ENCODE measurements around the gene CYTH1.

Gene CYTH1

DNA sequence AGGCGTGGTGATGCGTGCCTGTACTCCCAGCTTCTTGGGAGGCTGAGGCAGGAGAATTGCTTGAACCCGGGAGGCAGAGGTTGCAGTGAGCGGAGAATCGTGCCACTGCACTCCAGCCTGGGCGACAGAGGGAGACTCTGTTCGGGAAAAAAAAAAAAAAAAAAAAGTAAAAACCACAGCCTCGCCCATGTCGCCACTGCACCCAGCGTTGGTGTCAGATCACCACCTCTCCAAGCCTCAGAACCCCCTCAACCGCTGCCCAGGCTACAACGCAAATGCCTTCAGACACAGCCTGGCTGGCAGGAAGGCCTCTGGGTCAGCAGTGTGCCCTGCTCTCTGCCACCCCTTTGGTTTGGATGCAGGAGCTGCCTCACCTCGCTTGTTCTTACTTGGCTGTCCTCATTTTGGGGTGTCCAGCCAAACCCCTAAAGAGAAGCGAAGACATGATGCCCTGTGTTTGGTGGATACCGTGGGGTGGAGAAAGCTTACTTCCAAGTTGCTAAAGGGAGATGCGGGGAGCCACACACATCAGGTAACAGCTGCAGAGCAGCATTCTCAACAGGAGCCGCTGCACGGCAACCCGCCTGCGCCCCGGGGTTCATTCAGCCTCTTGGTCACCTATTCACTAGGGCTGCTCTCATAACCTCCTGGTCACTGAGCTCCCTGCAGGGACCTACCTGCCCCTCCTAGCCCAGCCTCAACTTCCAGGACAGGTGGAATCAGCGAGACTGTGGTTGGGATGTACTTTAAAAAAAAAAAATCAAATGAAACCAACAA, 13.0 kb upstream of the CYTH1 start:
- Histone ChIP-seq H3K27me3 (ENCODE audit: insufficient read depth, low read length) (no peaks in the 10 kb centered on the region), H3K9ac (ENCODE audit: low read depth, low read length) (no peak overlapping the region), H3K4me1 (ENCODE audit: insufficient read depth, low read length) (no peaks in the 10 kb centered on the region), H3K4me3 (ENCODE audit: low read length) (no peak overlapping the region), H3K36me3 (ENCODE audit: insufficient read depth, low read length) (peaks cover 75% of the 10 kb centered on the region), H3K9me3 (ENCODE audit: insufficient read depth, low read depth, low read length) (no peaks in the 10 kb centered on the region), H3K27ac (ENCODE audit: low read depth, low read length) (no peak overlapping the region)
- WGBS: 93% methylated on average over 21 of the region's 22 CpGs

DNA sequence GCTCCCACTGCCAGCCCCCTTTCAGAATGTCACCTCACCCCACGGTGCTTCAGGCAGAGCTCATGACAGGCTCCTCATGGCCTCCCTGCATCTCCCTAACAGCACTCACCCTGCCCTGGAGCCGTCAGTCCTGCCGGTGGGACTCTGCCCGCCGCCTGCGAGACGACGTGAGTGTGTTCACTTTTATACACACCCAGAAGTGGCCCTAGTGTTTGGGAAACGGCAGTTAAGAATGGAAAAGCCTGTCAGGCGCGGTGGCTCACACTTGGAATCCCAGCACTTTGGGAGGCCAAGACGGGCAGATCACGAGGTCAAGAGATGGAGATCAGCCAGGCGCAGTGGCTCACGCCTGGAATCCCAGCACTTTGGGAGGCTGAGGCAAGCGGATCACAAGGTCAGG, 12.3 kb upstream of the CYTH1 start:
- WGBS: 97% methylated on average over 16 of the region's 16 CpGs
- Histone ChIP-seq H3K4me1 (ENCODE audit: insufficient read depth, low read length) (no peaks in the 10 kb centered on the region), H3K36me3 (ENCODE audit: insufficient read depth, low read length) (peaks cover 68% of the 10 kb centered on the region), H3K27ac (ENCODE audit: low read depth, low read length) (no peak overlapping the region), H3K4me3 (ENCODE audit: low read length) (no peak overlapping the region), H3K9me3 (ENCODE audit: insufficient read depth, low read depth, low read length) (no peaks in the 10 kb centered on the region), H3K27me3 (ENCODE audit: insufficient read depth, low read length) (no peaks in the 10 kb centered on the region), H3K9ac (ENCODE audit: low read depth, low read length) (no peak overlapping the region)

DNA sequence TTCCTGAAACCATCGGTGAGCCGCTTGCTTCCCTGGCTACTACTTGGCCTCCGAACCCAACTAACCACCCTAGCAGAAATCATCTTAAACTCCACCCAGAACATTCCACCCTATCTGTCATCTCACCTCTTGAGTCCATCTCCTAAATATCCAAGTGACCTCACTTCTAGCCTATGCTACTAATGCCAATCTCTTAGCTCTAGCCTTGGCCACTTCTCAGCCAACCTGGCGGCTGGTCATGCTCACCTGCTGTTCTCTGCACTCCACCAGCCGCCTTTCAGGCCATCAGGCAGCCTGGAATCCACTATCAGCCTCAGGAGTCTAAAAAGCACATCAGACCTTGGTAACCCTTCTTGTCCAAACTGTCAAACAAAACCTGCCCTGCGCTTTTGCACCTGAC, 11.9 kb upstream of the CYTH1 start:
- H3K9ac ChIP-seq (ENCODE audit: low read depth, low read length): no peak overlapping the region
- no peak overlapping the region for H3K4me3 ChIP-seq (ENCODE audit: low read length)
- H3K9me3 ChIP-seq (ENCODE audit: insufficient read depth, low read depth, low read length): no peaks in the 10 kb centered on the region
- no peak overlapping the region for H3K27ac ChIP-seq (ENCODE audit: low read depth, low read length)
- no peaks in the 10 kb centered on the region for H3K4me1 ChIP-seq (ENCODE audit: insufficient read depth, low read length)
- H3K27me3 ChIP-seq (ENCODE audit: insufficient read depth, low read length): no peaks in the 10 kb centered on the region
- H3K36me3 ChIP-seq (ENCODE audit: insufficient read depth, low read length): peaks cover 64% of the 10 kb centered on the region
- WGBS: 87% methylated on average over 6 of the region's 6 CpGs

- no peak overlapping the region for H3K9ac ChIP-seq (ENCODE audit: low read depth, low read length)
- no peak overlapping the region for H3K4me3 ChIP-seq (ENCODE audit: low read length)
- WGBS: 88% methylated on average over 10 of the region's 10 CpGs
- H3K4me1 ChIP-seq (ENCODE audit: insufficient read depth, low read length): no peaks in the 10 kb centered on the region
- H3K27ac ChIP-seq (ENCODE audit: low read depth, low read length): no peak overlapping the region
- peaks cover 58% of the 10 kb centered on the region for H3K36me3 ChIP-seq (ENCODE audit: insufficient read depth, low read length)
- H3K27me3 ChIP-seq (ENCODE audit: insufficient read depth, low read length): no peaks in the 10 kb centered on the region
- no peaks in the 10 kb centered on the region for H3K9me3 ChIP-seq (ENCODE audit: insufficient read depth, low read depth, low read length)
These were observed 11.3 kb upstream of the CYTH1 start for GRCh38 chr17:78793415-78793814.

DNA sequence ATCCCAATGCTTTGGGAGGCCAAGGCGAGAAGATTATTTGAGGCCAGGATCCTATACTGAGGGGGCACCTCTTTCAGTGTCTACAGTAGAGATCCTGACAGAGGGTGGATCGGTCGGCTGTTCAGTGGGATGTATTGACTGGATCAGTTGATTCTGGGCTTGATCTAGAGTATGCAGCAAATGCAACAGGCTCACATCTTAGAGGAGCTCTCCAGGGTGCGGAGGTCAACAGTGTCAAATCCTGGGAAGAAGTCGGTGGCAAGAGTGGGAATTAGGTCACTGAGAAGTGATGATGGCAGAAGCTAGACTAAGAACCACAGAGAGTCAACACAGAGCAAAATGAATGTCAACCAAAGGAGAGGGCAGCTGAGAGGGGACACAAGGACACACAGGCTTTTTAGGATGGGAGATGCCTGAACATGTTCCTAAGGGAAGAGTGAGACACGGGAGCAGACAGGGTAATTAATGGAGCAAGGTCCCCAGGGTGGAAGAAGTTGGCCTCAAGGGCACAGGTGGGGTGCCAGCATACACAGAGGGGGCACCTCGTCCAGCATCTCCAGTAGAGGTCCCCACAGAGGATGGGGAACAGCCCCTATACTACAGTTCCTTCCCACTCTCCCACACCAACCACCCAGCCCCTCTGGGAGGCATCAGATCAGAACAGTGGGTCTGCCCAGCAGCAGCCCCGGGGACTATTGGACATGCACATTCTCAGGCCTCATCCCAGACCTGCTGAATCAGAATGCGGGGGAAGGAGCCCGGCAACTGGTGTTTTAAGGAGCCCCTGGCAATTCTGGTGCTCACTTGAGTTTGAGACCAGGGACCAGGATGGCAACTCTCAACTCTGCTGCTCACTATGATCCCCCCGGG, 10.0 kb upstream of the CYTH1 start:
- no peaks in the 10 kb centered on the region for H3K27me3 ChIP-seq (ENCODE audit: insufficient read depth, low read length)
- no peaks in the 10 kb centered on the region for H3K4me1 ChIP-seq (ENCODE audit: insufficient read depth, low read length)
- no peak overlapping the region for H3K4me3 ChIP-seq (ENCODE audit: low read length)
- no peaks in the 10 kb centered on the region for H3K9me3 ChIP-seq (ENCODE audit: insufficient read depth, low read depth, low read length)
- peaks cover 45% of the 10 kb centered on the region for H3K36me3 ChIP-seq (ENCODE audit: insufficient read depth, low read length)
- no peak overlapping the region for H3K27ac ChIP-seq (ENCODE audit: low read depth, low read length)
- WGBS: 94% methylated on average over 11 of the region's 11 CpGs
- H3K9ac ChIP-seq (ENCODE audit: low read depth, low read length): no peak overlapping the region

GRCh38 chr17:78790552-78790951, 8.5 kb upstream of the CYTH1 start:
- WGBS: 94% methylated on average over 4 of the region's 4 CpGs
- Histone ChIP-seq H3K36me3 (ENCODE audit: insufficient read depth, low read length) (peaks cover 30% of the 10 kb centered on the region), H3K27me3 (ENCODE audit: insufficient read depth, low read length) (no peaks in the 10 kb centered on the region), H3K4me1 (ENCODE audit: insufficient read depth, low read length) (no peaks in the 10 kb centered on the region), H3K27ac (ENCODE audit: low read depth, low read length) (no peak overlapping the region), H3K4me3 (ENCODE audit: low read length) (no peak overlapping the region), H3K9me3 (ENCODE audit: insufficient read depth, low read depth, low read length) (no peaks in the 10 kb centered on the region), H3K9ac (ENCODE audit: low read depth, low read length) (no peak overlapping the region)

- WGBS: 93% methylated on average over 14 of the region's 14 CpGs
- H3K36me3 ChIP-seq (ENCODE audit: insufficient read depth, low read length): peaks cover 22% of the 10 kb centered on the region
- no peaks in the 10 kb centered on the region for H3K4me1 ChIP-seq (ENCODE audit: insufficient read depth, low read length)
- no peak overlapping the region for H3K4me3 ChIP-seq (ENCODE audit: low read length)
- H3K9ac ChIP-seq (ENCODE audit: low read depth, low read length): no peak overlapping the region
- no peaks in the 10 kb centered on the region for H3K9me3 ChIP-seq (ENCODE audit: insufficient read depth, low read depth, low read length)
- no peak overlapping the region for H3K27ac ChIP-seq (ENCODE audit: low read depth, low read length)
- H3K27me3 ChIP-seq (ENCODE audit: insufficient read depth, low read length): no peaks in the 10 kb centered on the region
These were observed 7.6 kb upstream of the CYTH1 start for GRCh38 chr17:78789663-78790181.

DNA sequence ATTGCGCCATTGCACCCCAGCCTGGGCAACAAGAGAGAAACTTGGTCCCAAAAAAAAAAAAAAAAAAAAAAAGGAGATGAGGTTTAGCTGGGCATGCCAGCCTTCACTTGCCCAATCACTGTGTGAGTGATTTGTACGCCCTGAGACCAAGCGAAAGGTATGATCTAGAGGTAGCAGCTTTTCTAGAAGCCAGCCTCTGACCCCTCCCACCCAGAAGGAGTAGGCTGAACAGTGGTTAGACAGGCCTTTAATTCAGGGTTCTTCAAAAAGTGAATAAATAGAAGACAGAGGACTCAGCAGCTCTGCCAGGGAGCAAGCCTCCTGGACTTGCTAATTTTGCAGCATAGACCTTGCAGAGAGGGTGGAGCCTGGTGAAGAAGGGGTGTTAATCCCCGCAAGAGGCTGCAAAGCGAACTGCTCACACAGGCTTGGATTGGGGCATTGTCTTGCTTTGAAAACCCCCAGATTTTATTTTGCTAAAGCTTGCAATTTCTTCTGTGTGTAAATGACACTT, 7.1 kb upstream of the CYTH1 start:
- H3K36me3 ChIP-seq (ENCODE audit: insufficient read depth, low read length): peaks cover 18% of the 10 kb centered on the region
- H3K4me3 ChIP-seq (ENCODE audit: low read length): no peak overlapping the region
- no peak overlapping the region for H3K9ac ChIP-seq (ENCODE audit: low read depth, low read length)
- 89% methylated on average over 5 of the region's 5 CpGs for WGBS
- H3K9me3 ChIP-seq (ENCODE audit: insufficient read depth, low read depth, low read length): no peaks in the 10 kb centered on the region
- H3K4me1 ChIP-seq (ENCODE audit: insufficient read depth, low read length): no peaks in the 10 kb centered on the region
- H3K27ac ChIP-seq (ENCODE audit: low read depth, low read length): no peak overlapping the region
- H3K27me3 ChIP-seq (ENCODE audit: insufficient read depth, low read length): no peaks in the 10 kb centered on the region

DNA sequence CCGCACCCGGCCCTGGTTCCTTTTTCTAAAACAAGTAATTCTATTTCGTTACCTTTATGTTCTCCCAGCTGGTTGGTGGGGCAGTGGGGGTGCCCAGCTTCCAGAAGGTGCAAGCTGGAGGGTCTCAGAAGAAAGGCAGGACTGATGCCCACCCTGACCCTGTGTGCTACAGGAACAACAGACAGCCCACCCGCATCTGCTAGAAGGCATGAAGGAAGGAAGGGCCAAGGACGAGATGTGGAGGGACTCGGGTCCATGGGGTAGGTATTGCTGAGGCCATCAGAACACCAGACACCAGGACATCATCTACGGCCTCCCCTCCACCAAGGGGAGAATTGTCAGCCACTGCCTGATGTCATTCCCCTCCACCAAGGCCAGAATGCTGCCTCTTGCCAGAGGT, 6.4 kb upstream of the CYTH1 start:
- Histone ChIP-seq H3K9me3 (ENCODE audit: insufficient read depth, low read depth, low read length) (no peaks in the 10 kb centered on the region), H3K27ac (ENCODE audit: low read depth, low read length) (no peak overlapping the region), H3K4me3 (ENCODE audit: low read length) (no peak overlapping the region), H3K9ac (ENCODE audit: low read depth, low read length) (no peak overlapping the region), H3K36me3 (ENCODE audit: insufficient read depth, low read length) (peaks cover 10% of the 10 kb centered on the region), H3K4me1 (ENCODE audit: insufficient read depth, low read length) (no peaks in the 10 kb centered on the region), H3K27me3 (ENCODE audit: insufficient read depth, low read length) (no peaks in the 10 kb centered on the region)
- 91% methylated on average over 7 of the region's 7 CpGs for WGBS

DNA sequence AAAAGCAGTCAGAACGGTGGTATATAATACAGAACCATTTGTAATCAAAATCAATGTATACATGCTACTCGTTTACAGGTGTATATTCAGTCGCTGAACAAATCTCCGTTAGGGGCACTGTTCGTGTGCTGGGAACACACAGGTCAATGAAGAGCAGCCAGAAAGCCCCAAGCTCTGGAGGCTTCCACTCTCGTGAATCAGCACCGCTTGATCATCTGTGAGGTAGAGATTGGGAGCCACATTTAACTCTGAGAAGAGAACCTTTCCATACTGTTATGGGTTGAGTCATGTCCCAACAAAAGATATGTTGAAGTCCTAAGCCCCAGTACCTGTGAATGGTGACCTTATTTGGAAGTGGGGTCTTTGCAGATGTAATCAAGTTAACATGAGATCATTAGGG, 5.4 kb upstream of the CYTH1 start:
- Histone ChIP-seq H3K9ac (ENCODE audit: low read depth, low read length) (no peak overlapping the region), H3K36me3 (ENCODE audit: insufficient read depth, low read length) (peaks cover 6% of the 10 kb centered on the region), H3K27ac (ENCODE audit: low read depth, low read length) (0 out of 2 replicates have a peak overlapping the region, but pooled peaks have one; percentile 24), H3K27me3 (ENCODE audit: insufficient read depth, low read length) (no peaks in the 10 kb centered on the region), H3K4me1 (ENCODE audit: insufficient read depth, low read length) (no peaks in the 10 kb centered on the region; the same call in 1 of the 2 replicates), H3K9me3 (ENCODE audit: insufficient read depth, low read depth, low read length) (no peaks in the 10 kb centered on the region), H3K4me3 (ENCODE audit: low read length) (no peak overlapping the region)
- 90% methylated on average over 7 of the region's 7 CpGs for WGBS

GRCh38 chr17:78785663-78786057, 3.6 kb upstream of the CYTH1 start:
- Histone ChIP-seq H3K9ac (ENCODE audit: low read depth, low read length) (no peak overlapping the region), H3K27ac (ENCODE audit: low read depth, low read length) (no peak overlapping the region), H3K9me3 (ENCODE audit: insufficient read depth, low read depth, low read length) (no peaks in the 10 kb centered on the region), H3K27me3 (ENCODE audit: insufficient read depth, low read length) (peaks cover 6% of the 10 kb centered on the region; the same call in 1 of the 2 replicates), H3K4me3 (ENCODE audit: low read length) (no peak overlapping the region), H3K36me3 (ENCODE audit: insufficient read depth, low read length) (no peaks in the 10 kb centered on the region; the same call in 1 of the 2 replicates), H3K4me1 (ENCODE audit: insufficient read depth, low read length) (no peaks in the 10 kb centered on the region; the same call in 1 of the 2 replicates)
- WGBS: no CpG with 5 or more reads among the region's 1 CpG

Measured in HUES64 (cell line).